Activated T-helper 2 cell treated with anti-CD3 and anti-CD28 coated beads, Interferon-gamma antibody, Interleukin-2, Interleukin-4, amounts not matched to agents 10 μg/mL and 5 μg/mL and 100 μg/mL, durations not matched to agents 14 hours and 24 hours and 36 hours (primary cell): ENCODE measurements around the gene UTP4. TPM values are rescaled to one million over a fixed set of nuclear protein-coding genes. Genes with fewer than 3 reads are reported as not detected.

Source experiments
- DNase-seq: peaks from one replicate; pipeline ENCODE4 v3.0.0; 2021; ENCODE audit warnings: low spot score
- H3K27ac Mint-ChIP-seq: one replicate; pipeline ENCODE4 v1.8.0; 2021; ENCODE audit warnings: mixed read lengths
- H3K27me3 Mint-ChIP-seq: one replicate; pipeline ENCODE4 v1.8.0; 2021; ENCODE audit warnings: low read depth, mixed read lengths
- H3K36me3 Mint-ChIP-seq: one replicate; pipeline ENCODE4 v1.8.0; 2021; ENCODE audit warnings: low read depth, mixed read lengths
- H3K4me1 Mint-ChIP-seq: one replicate; pipeline ENCODE4 v1.8.0; 2021; ENCODE audit warnings: low read depth, mixed read lengths
- H3K4me3 Mint-ChIP-seq: one replicate; pipeline ENCODE4 v1.8.0; 2021; ENCODE audit warnings: low read depth, mild to moderate bottlenecking, moderate library complexity, mixed read lengths
- H3K9me3 Mint-ChIP-seq: one replicate; pipeline ENCODE4 v1.8.0; 2021; ENCODE audit warnings: mixed read lengths
- intact Hi-C: fragments of 100-400 bp; cut with micrococcal nuclease; formaldehyde crosslinking; loops from one replicate; pipeline ENCODE4 v1.15.1; 2023
- total RNA-seq: library from RNA; stranded (reverse); gene quantifications from 2 replicates; pipeline ENCODE4 v1.2.3, GENCODE V29; 2022

UTP4 gene
- 104 and 107 TPM in 2 replicates for total RNA-seq

- Mint-ChIP-seq H3K4me3 (peak within 1 kb of the TSS; percentile 97), H3K4me1 (peaks cover 44% of the 10 kb centered on the region), H3K27ac (peak within 1 kb of the TSS; percentile 89), H3K36me3 (peaks cover 54% of the 10 kb centered on the region), H3K9me3 (no peaks in the 10 kb centered on the region), H3K27me3 (no peaks in the 10 kb centered on the region)
- DNase-seq, result peak; percentile 86
- intact Hi-C loops, result loop anchor here (1.0 to 5.0 kb wide), 3 partner anchors 34 to 290 kb away; partner anchors contain the start of genes SNTB2 and TANGO6
Measured at GRCh38 chr16:69132424-69133252, at the start of gene UTP4, which contains the start of gene CHTF8. Gene UTP4 (plus strand): TSS chr16:69132649. CDS start chr16:69133460, 811 bp downstream. Gene CHTF8 (minus strand): TSS chr16:69132588. CDS start chr16:69121458, 11,130 bp downstream.

- no peak overlapping the region for H3K27ac Mint-ChIP-seq
- peaks cover 7% of the 10 kb centered on the region for H3K4me1 Mint-ChIP-seq
- no peak for DNase-seq
- intact Hi-C loops, result no loop called here
- no peaks in the 10 kb centered on the region for H3K27me3 Mint-ChIP-seq
- H3K9me3 Mint-ChIP-seq, result no peaks in the 10 kb centered on the region
- H3K4me3 Mint-ChIP-seq, result no peak overlapping the region
- H3K36me3 Mint-ChIP-seq, result peaks cover 5% of the 10 kb centered on the region
Measured at GRCh38 chr16:69083306-69083941, 49.0 kb upstream of the UTP4 start.

GRCh38 chr16:69084289-69084688 lies 48.2 kb upstream of the UTP4 start:
- intact Hi-C loops, result no loop called here
- Mint-ChIP-seq H3K9me3 (no peaks in the 10 kb centered on the region), H3K4me1 (peaks cover 16% of the 10 kb centered on the region), H3K27ac (no peak overlapping the region), H3K27me3 (no peaks in the 10 kb centered on the region), H3K4me3 (no peak overlapping the region), H3K36me3 (peaks cover 5% of the 10 kb centered on the region)
- DNase-seq, result no peak

GRCh38 chr16:69085032-69085695 lies 47.3 kb upstream of the UTP4 start:
- peaks cover 18% of the 10 kb centered on the region for H3K4me1 Mint-ChIP-seq
- H3K27me3 Mint-ChIP-seq, result no peaks in the 10 kb centered on the region
- H3K36me3 Mint-ChIP-seq, result peaks cover 5% of the 10 kb centered on the region
- no peak overlapping the region for H3K4me3 Mint-ChIP-seq
- H3K9me3 Mint-ChIP-seq, result no peaks in the 10 kb centered on the region
- H3K27ac Mint-ChIP-seq, result no peak overlapping the region
- intact Hi-C loops, result no loop called here
- no peak for DNase-seq

GRCh38 chr16:69087161-69087581 lies 45.3 kb upstream of the UTP4 start:
- DNase-seq, result no peak
- intact Hi-C loops, result no loop called here
- Mint-ChIP-seq H3K4me1 (peaks cover 24% of the 10 kb centered on the region), H3K9me3 (no peaks in the 10 kb centered on the region), H3K27me3 (peaks cover 4% of the 10 kb centered on the region), H3K4me3 (no peak overlapping the region), H3K36me3 (peaks cover 5% of the 10 kb centered on the region), H3K27ac (no peak overlapping the region)

- Mint-ChIP-seq H3K4me3 (no peak overlapping the region), H3K27me3 (peaks cover 4% of the 10 kb centered on the region), H3K9me3 (no peaks in the 10 kb centered on the region), H3K4me1 (peaks cover 24% of the 10 kb centered on the region), H3K27ac (no peak overlapping the region), H3K36me3 (peaks cover 5% of the 10 kb centered on the region)
- no peak for DNase-seq
- intact Hi-C loops, result no loop called here
Measured at GRCh38 chr16:69088684-69089083, 43.8 kb upstream of the UTP4 start.

- H3K27me3 Mint-ChIP-seq, result peaks cover 4% of the 10 kb centered on the region
- peaks cover 24% of the 10 kb centered on the region for H3K4me1 Mint-ChIP-seq
- H3K36me3 Mint-ChIP-seq, result peaks cover 5% of the 10 kb centered on the region
- DNase-seq, result peak; percentile 33
- no peak overlapping the region for H3K27ac Mint-ChIP-seq
- intact Hi-C loops, result no loop called here
- H3K9me3 Mint-ChIP-seq, result no peaks in the 10 kb centered on the region
- no peak overlapping the region for H3K4me3 Mint-ChIP-seq
Measured at GRCh38 chr16:69089091-69089910, 43.1 kb upstream of the UTP4 start.

- Mint-ChIP-seq H3K27ac (no peak overlapping the region), H3K27me3 (peaks cover 4% of the 10 kb centered on the region), H3K9me3 (no peaks in the 10 kb centered on the region), H3K4me3 (no peak overlapping the region), H3K36me3 (no peaks in the 10 kb centered on the region), H3K4me1 (peaks cover 11% of the 10 kb centered on the region)
- intact Hi-C loops, result no loop called here
- no peak for DNase-seq
Measured at GRCh38 chr16:69093974-69094373, 38.5 kb upstream of the UTP4 start.

GRCh38 chr16:69094501-69094900 lies 37.9 kb upstream of the UTP4 start:
- Mint-ChIP-seq H3K4me3 (no peak overlapping the region), H3K36me3 (no peaks in the 10 kb centered on the region), H3K27ac (no peak overlapping the region), H3K27me3 (peaks cover 4% of the 10 kb centered on the region), H3K4me1 (peaks cover 6% of the 10 kb centered on the region), H3K9me3 (no peaks in the 10 kb centered on the region)
- intact Hi-C loops, result no loop called here
- no peak for DNase-seq

- DNase-seq, result no peak
- Mint-ChIP-seq H3K27me3 (peaks cover 4% of the 10 kb centered on the region), H3K4me3 (no peak overlapping the region), H3K36me3 (no peaks in the 10 kb centered on the region), H3K9me3 (no peaks in the 10 kb centered on the region), H3K4me1 (peaks cover 5% of the 10 kb centered on the region), H3K27ac (no peak overlapping the region)
- intact Hi-C loops, result no loop called here
Measured at GRCh38 chr16:69095193-69095592, 37.3 kb upstream of the UTP4 start.

GRCh38 chr16:69100071-69100691 lies 32.3 kb upstream of the UTP4 start:
- intact Hi-C loops, result no loop called here
- no peaks in the 10 kb centered on the region for H3K36me3 Mint-ChIP-seq

More at GRCh38 chr16:69100071-69100691, 32.3 kb upstream of the UTP4 start:
- Mint-ChIP-seq H3K9me3 (no peaks in the 10 kb centered on the region), H3K4me1 (peaks cover under 1% of the 10 kb centered on the region), H3K27me3 (peaks cover 15% of the 10 kb centered on the region), H3K27ac (no peak overlapping the region), H3K4me3 (no peak overlapping the region)
- DNase-seq, result no peak
